ENCODE data around the gene RTCB. TPM values are rescaled to one million over a fixed set of nuclear protein-coding genes. Genes with fewer than 3 reads are reported as not detected.
"Not testable (repeated sequence)": the region's sequence is repeated elsewhere in the genome, so short reads cannot be mapped to it uniquely, and the experiment has no call there.

The RTCB gene
- total and polyA plus RNA-seq, 2 experiments from 2014 or later, result 52.5 to 99.0 TPM

GRCh38 chr22:32364210-32364609 is 47.8 kb downstream of the RTCB start (continued):
- no peak for TF ChIP-seq REST (IDR thresholded peaks at IDR 0.05; ENCODE audit: unreplicated experiment)
- TF ChIP-seq ZNF331 (CRISPR knock-in tag; IDR thresholded peaks at IDR 0.05; ENCODE audit: low read depth), result no peak

GRCh38 chr22:32361257-32361656 is 50.8 kb downstream of the RTCB start:
- H3F3A ChIP-seq (replicated peaks; ENCODE audit: low read depth), result no peaks in the 10 kb centered on the region
- H3K4me2 ChIP-seq, result no peak overlapping the region
- no peak overlapping the region for H3K27ac ChIP-seq (ENCODE audit: low read depth)
- no peaks in the 10 kb centered on the region; the same call in 2 of the 3 replicates for H3K36me3 Mint-ChIP-seq (ENCODE audit: low read depth)
- H3K27ac Mint-ChIP-seq, result no peak overlapping the region
- no peaks in the 10 kb centered on the region for H3K27me3 Mint-ChIP-seq (ENCODE audit: insufficient read depth, low read depth, poor library complexity)
- DNase-seq (ENCODE audit: low spot score) (no peak), ATAC-seq (no peak)
- H3K4me3 ChIP-seq, result no peak overlapping the region
- H3K9me3 Mint-ChIP-seq, result no peaks in the 10 kb centered on the region; the same call in 2 of the 3 replicates
- TF ChIP-seq ZNF331 (CRISPR knock-in tag; IDR thresholded peaks at IDR 0.05; ENCODE audit: low read depth) (no peak), EZH2phosphoT487 (IDR thresholded peaks at IDR 0.05; ENCODE audit: unreplicated experiment) (no peak)
- no peaks in the 10 kb centered on the region for H3K4me1 ChIP-seq (ENCODE audit: insufficient read depth)
- no peaks in the 10 kb centered on the region for H3K27me3 ChIP-seq (ENCODE audit: insufficient read depth)
- H3K36me3 ChIP-seq (ENCODE audit: insufficient read depth), result no peaks in the 10 kb centered on the region
- no peak overlapping the region for H2AFZ ChIP-seq
- H3K79me2 ChIP-seq (replicated peaks; ENCODE audit: insufficient read depth), result no peaks in the 10 kb centered on the region
- no peaks in the 10 kb centered on the region for H3K9me2 ChIP-seq (ENCODE audit: insufficient read depth)
- no peak overlapping the region for H3K4me3 Mint-ChIP-seq
- peaks cover 5% of the 10 kb centered on the region for H3K4me1 Mint-ChIP-seq
- H4K20me1 ChIP-seq (replicated peaks; ENCODE audit: insufficient read depth), result no peaks in the 10 kb centered on the region

- not testable (repeated sequence) for H3K4me2 ChIP-seq; H3K4me3 ChIP-seq; H3K36me3 ChIP-seq (ENCODE audit: insufficient read depth); H3K27ac Mint-ChIP-seq; H4K20me1 ChIP-seq (replicated peaks; ENCODE audit: insufficient read depth); H3K27me3 Mint-ChIP-seq (ENCODE audit: insufficient read depth, low read depth, poor library complexity); H3K27me3 ChIP-seq (ENCODE audit: insufficient read depth); H3K9me2 ChIP-seq (ENCODE audit: insufficient read depth); H3K27ac ChIP-seq (ENCODE audit: low read depth); H3K4me1 ChIP-seq (ENCODE audit: insufficient read depth); ATAC-seq; H3K4me3 Mint-ChIP-seq; H3K79me2 ChIP-seq (replicated peaks; ENCODE audit: insufficient read depth); H3K36me3 Mint-ChIP-seq (ENCODE audit: low read depth); DNase-seq (ENCODE audit: low spot score); H2AFZ ChIP-seq; H3K9me3 Mint-ChIP-seq; H3F3A ChIP-seq (replicated peaks; ENCODE audit: low read depth)
- H3K4me1 Mint-ChIP-seq, result peaks cover 11% of the 10 kb centered on the region
These were observed 52.0 kb downstream of the RTCB start for GRCh38 chr22:32360096-32360495.

- not testable (repeated sequence) for H4K20me1 ChIP-seq (replicated peaks; ENCODE audit: insufficient read depth); ATAC-seq; H3K4me1 ChIP-seq (ENCODE audit: insufficient read depth); H3K4me3 Mint-ChIP-seq; H3K4me2 ChIP-seq; H3K4me3 ChIP-seq; H3K27ac ChIP-seq (ENCODE audit: low read depth); H3K36me3 ChIP-seq (ENCODE audit: insufficient read depth); H2AFZ ChIP-seq; H3K9me2 ChIP-seq (ENCODE audit: insufficient read depth); H3K9me3 Mint-ChIP-seq; H3K27me3 Mint-ChIP-seq (ENCODE audit: insufficient read depth, low read depth, poor library complexity); H3K27ac Mint-ChIP-seq; DNase-seq (ENCODE audit: low spot score); H3K27me3 ChIP-seq (ENCODE audit: insufficient read depth); H3K79me2 ChIP-seq (replicated peaks; ENCODE audit: insufficient read depth); H3F3A ChIP-seq (replicated peaks; ENCODE audit: low read depth); H3K36me3 Mint-ChIP-seq (ENCODE audit: low read depth)
- H3K4me1 Mint-ChIP-seq, result peaks cover 18% of the 10 kb centered on the region
These were observed 54.5 kb downstream of the RTCB start, which contains the start of gene RFPL3 for GRCh38 chr22:32357567-32357966. RFPL3 (plus strand) TSS chr22:32357867; CDS start chr22:32358072, 205 bp downstream.
